Hepatocyte (in vitro differentiated cells): ENCODE measurements around the gene AADAT.

Experiments used
- EZH2 ChIP-seq: fragments of 200-600 bp; sonication (generic); IDR thresholded peaks from 2 replicates; pipeline ENCODE4 v1.6.1; 2016; ENCODE audit warnings: antibody characterized with exemption, mild to moderate bottlenecking, borderline replicate concordance
- EZH2phosphoT487 ChIP-seq: fragments of 200-600 bp; sonication (generic); IDR thresholded peaks from one replicate; pipeline ENCODE4 v1.6.1; 2018; ENCODE audit warnings: antibody characterized with exemption, mild to moderate bottlenecking, low read depth, moderate library complexity; ENCODE audit not compliant: unreplicated experiment, severe bottlenecking
- TF ChIP-seq, protein P1 (sequence below): fragments of 200-600 bp; sonication (generic); IDR thresholded peaks from 2 replicates; pipeline ENCODE4 v1.5.1; 2016; ENCODE audit warnings: antibody characterized with exemption, mild to moderate bottlenecking; ENCODE audit not compliant: poor library complexity

GRCh38 chr4:170033999-170034398 is 55.8 kb downstream of the AADAT start:
- TF ChIP-seq, protein P1, sequence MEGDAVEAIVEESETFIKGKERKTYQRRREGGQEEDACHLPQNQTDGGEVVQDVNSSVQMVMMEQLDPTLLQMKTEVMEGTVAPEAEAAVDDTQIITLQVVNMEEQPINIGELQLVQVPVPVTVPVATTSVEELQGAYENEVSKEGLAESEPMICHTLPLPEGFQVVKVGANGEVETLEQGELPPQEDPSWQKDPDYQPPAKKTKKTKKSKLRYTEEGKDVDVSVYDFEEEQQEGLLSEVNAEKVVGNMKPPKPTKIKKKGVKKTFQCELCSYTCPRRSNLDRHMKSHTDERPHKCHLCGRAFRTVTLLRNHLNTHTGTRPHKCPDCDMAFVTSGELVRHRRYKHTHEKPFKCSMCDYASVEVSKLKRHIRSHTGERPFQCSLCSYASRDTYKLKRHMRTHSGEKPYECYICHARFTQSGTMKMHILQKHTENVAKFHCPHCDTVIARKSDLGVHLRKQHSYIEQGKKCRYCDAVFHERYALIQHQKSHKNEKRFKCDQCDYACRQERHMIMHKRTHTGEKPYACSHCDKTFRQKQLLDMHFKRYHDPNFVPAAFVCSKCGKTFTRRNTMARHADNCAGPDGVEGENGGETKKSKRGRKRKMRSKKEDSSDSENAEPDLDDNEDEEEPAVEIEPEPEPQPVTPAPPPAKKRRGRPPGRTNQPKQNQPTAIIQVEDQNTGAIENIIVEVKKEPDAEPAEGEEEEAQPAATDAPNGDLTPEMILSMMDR, result no peak
- TF ChIP-seq EZH2phosphoT487 (no peak), EZH2 (no peak)
